ENCODE measurements around the gene TSPAN9. TPM values are rescaled to one million over a fixed set of nuclear protein-coding genes. Genes with fewer than 3 reads are reported as not detected.

TSPAN9 gene
- total RNA-seq, 1 donor from 2014 or later: 31.7 TPM

- Mint-ChIP-seq H3K27ac (no peak overlapping the region), H3K27me3 (peaks cover 52% of the 10 kb centered on the region), H3K4me1 (ENCODE audit: unreplicated experiment) (peaks cover 34% of the 10 kb centered on the region), H3K36me3 (peaks cover 6% of the 10 kb centered on the region), H3K9me3 (no peaks in the 10 kb centered on the region), H3K4me3 (peak overlapping the region; percentile 83)
- DNase-seq (ENCODE audit: extremely low spot score, unreplicated experiment): no peak
- no peak for TF ChIP-seq CTCF (conservative IDR thresholded peaks at IDR 0.05)
Measured at GRCh38 chr12:3201339-3202051, 124.3 kb downstream of the TSPAN9 start.

GRCh38 chr12:3202096-3202495 is 124.9 kb downstream of the TSPAN9 start:
- H3K4me3 Mint-ChIP-seq: peak overlapping the region; percentile 83
- H3K36me3 Mint-ChIP-seq: peaks cover 6% of the 10 kb centered on the region
- no peak for DNase-seq (ENCODE audit: extremely low spot score, unreplicated experiment)
- peaks cover 35% of the 10 kb centered on the region for H3K4me1 Mint-ChIP-seq (ENCODE audit: unreplicated experiment)
- no peak for TF ChIP-seq CTCF (conservative IDR thresholded peaks at IDR 0.05)
- H3K9me3 Mint-ChIP-seq: no peaks in the 10 kb centered on the region
- peaks cover 49% of the 10 kb centered on the region for H3K27me3 Mint-ChIP-seq
- no peak overlapping the region for H3K27ac Mint-ChIP-seq

GRCh38 chr12:3202734-3203446 is 125.7 kb downstream of the TSPAN9 start:
- Mint-ChIP-seq H3K4me3 (peak overlapping the region; percentile 75), H3K4me1 (ENCODE audit: unreplicated experiment) (peaks cover 36% of the 10 kb centered on the region), H3K9me3 (no peaks in the 10 kb centered on the region), H3K36me3 (peaks cover 6% of the 10 kb centered on the region), H3K27me3 (peaks cover 46% of the 10 kb centered on the region), H3K27ac (peak overlapping the region; percentile 43)
- DNase-seq (ENCODE audit: extremely low spot score, unreplicated experiment): no peak
- peak; percentile 93 for TF ChIP-seq CTCF (conservative IDR thresholded peaks at IDR 0.05)

GRCh38 chr12:3203713-3204112 is 126.5 kb downstream of the TSPAN9 start:
- Mint-ChIP-seq H3K36me3 (peaks cover 6% of the 10 kb centered on the region), H3K9me3 (no peaks in the 10 kb centered on the region), H3K27ac (peak overlapping the region; percentile 0), H3K27me3 (peaks cover 46% of the 10 kb centered on the region), H3K4me3 (no peak overlapping the region), H3K4me1 (ENCODE audit: unreplicated experiment) (peaks cover 36% of the 10 kb centered on the region)
- DNase-seq (ENCODE audit: extremely low spot score, unreplicated experiment): no peak
- no peak for TF ChIP-seq CTCF (conservative IDR thresholded peaks at IDR 0.05)

GRCh38 chr12:3204143-3204542 is 127.0 kb downstream of the TSPAN9 start:
- no peaks in the 10 kb centered on the region for H3K9me3 Mint-ChIP-seq
- peaks cover 6% of the 10 kb centered on the region for H3K36me3 Mint-ChIP-seq
- TF ChIP-seq CTCF (conservative IDR thresholded peaks at IDR 0.05): no peak
- no peak overlapping the region for H3K4me3 Mint-ChIP-seq
- H3K27ac Mint-ChIP-seq: no peak overlapping the region
- peaks cover 42% of the 10 kb centered on the region for H3K27me3 Mint-ChIP-seq
- DNase-seq (ENCODE audit: extremely low spot score, unreplicated experiment): no peak
- H3K4me1 Mint-ChIP-seq (ENCODE audit: unreplicated experiment): peaks cover 36% of the 10 kb centered on the region

Measured in type B pancreatic cell (in vitro differentiated cells).